ENCODE measurements around the gene HNRNPUL1. TPM values are rescaled to one million over a fixed set of nuclear protein-coding genes. Genes with fewer than 3 reads are reported as not detected.
A peak's percentile ranks its signal among the peaks of the same experiment; 100 is the strongest.

Gene HNRNPUL1
- total and polyA plus RNA-seq, 4 experiments from 2014 or later = 37.8 to 300 (median 205) TPM

DNA sequence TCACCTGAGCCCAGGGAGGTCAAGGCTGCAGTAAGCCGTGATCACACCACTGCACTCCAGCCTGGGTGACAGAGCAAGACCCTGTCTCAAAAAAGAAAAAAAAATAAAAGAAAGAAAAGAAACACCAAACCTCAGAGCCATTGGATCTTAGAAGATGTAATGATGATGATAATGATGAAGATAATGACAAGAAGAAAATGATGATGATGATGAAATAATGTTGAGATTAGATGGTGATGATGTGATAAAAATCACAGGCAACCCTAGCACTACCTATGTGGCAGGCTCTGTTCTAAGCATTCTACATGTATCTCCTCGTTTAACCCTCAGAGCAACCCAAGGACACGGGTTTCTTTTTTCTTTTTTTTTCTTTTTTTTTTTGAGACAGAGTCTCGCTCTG lies 20.1 kb upstream of the HNRNPUL1 start:
- H3K27me3 Mint-ChIP-seq = peaks cover 0 to 6% of the 10 kb centered on the region in 2 donors
- H3K9me3 Mint-ChIP-seq = no peaks in the 10 kb centered on the region
- H3K9me3 ChIP-seq (ENCODE audit: control insufficient read depth in 1 of 2, low read length in 2 of 2) = no peaks in the 10 kb centered on the region
- no peaks in the 10 kb centered on the region for H3K4me1 ChIP-seq (ENCODE audit: insufficient read depth, low read length)
- H3K4me3 ChIP-seq (ENCODE audit: low read length in 2 of 2) = no peak overlapping the region
- POLR2A ChIA-PET (ENCODE audit: partially characterized antibody) = no interaction called here
- no peak overlapping the region for H3K4me3 Mint-ChIP-seq
- H3K27me3 ChIP-seq (ENCODE audit: insufficient read depth, low read length) = no peaks in the 10 kb centered on the region
- CTCF ChIA-PET (ENCODE audit: partially characterized antibody) = no interaction called here
- no peak overlapping the region for H3K27ac Mint-ChIP-seq
- no peaks in the 10 kb centered on the region for H3K36me3 Mint-ChIP-seq
- H3K27ac ChIP-seq (ENCODE audit: low read depth, low read length) = no peak overlapping the region
- no peak for DNase-seq
- H3K36me3 ChIP-seq (ENCODE audit: insufficient read depth, low read length) = no peaks in the 10 kb centered on the region
- H3K4me1 Mint-ChIP-seq = no peaks in the 10 kb centered on the region
- intact Hi-C loops (cut with micrococcal nuclease) = no loop called here

DNA sequence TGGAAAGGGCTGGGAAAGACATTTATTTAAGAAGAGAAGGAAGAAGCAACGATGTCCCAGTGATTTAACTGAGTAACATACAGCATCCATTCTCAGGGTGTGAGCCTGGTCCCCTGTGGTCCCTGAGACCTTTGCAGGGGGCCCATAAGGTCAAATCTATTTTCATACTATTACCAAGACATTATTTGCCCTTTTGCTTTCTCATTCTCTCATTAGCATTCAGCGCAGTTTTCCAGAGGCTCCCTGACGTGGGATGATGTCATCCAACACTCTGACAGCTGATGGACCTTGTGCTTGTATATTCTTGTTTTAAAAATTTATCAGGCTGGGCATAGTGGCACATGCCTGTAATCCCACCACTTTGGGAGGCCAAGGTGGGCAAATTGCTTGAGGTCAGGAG lies 18.3 kb upstream of the HNRNPUL1 start:
- Mint-ChIP-seq H3K27ac (no peak overlapping the region), H3K36me3 (no peaks in the 10 kb centered on the region), H3K4me1 (no peaks in the 10 kb centered on the region), H3K9me3 (no peaks in the 10 kb centered on the region), H3K27me3 (no peaks in the 10 kb centered on the region), H3K4me3 (no peak overlapping the region)
- Histone ChIP-seq H3K9me3 (ENCODE audit: control insufficient read depth in 1 of 2, low read length in 2 of 2) (no peaks in the 10 kb centered on the region), H3K36me3 (ENCODE audit: insufficient read depth, low read length) (no peaks in the 10 kb centered on the region), H3K27ac (ENCODE audit: low read depth, low read length) (no peak overlapping the region), H3K4me1 (ENCODE audit: insufficient read depth, low read length) (no peaks in the 10 kb centered on the region), H3K27me3 (ENCODE audit: insufficient read depth, low read length) (no peaks in the 10 kb centered on the region), H3K4me3 (ENCODE audit: low read length in 2 of 2) (no peak overlapping the region)
- DNase-seq = no peak
- ChIA-PET POLR2A (ENCODE audit: partially characterized antibody) (no interaction called here), CTCF (ENCODE audit: partially characterized antibody) (interaction anchor here (0.7 to 0.8 kb wide), 2 partner anchors 76 to 259 kb away, joined by 3 read pairs; no protein-coding TSS in a partner anchor)
- intact Hi-C loops (cut with micrococcal nuclease) = no loop called here

DNA sequence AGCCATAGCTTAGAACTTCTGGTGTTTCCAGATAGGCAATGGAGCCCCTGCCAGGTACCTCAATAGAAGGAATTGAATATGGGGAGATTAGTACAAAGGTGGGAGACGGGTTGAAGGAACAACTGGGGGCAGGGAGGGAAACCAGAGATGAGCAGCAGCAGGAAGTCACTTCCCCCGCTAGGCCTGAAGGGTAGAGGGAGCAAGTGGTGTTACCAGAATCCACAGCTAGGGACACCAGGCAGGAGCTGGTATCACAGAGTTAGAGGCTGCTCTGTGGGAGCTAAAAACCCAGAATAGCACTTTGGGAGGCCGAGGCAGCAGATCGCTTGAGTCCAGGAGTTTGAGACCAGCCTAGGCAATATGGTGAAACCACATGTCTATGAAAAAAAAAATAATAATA lies 15.3 kb upstream of the HNRNPUL1 start:
- intact Hi-C loops (cut with micrococcal nuclease) = no loop called here
- Histone ChIP-seq H3K36me3 (ENCODE audit: insufficient read depth, low read length) (no peaks in the 10 kb centered on the region), H3K27me3 (ENCODE audit: insufficient read depth, low read length) (no peaks in the 10 kb centered on the region), H3K4me1 (ENCODE audit: insufficient read depth, low read length) (no peaks in the 10 kb centered on the region), H3K27ac (ENCODE audit: low read depth, low read length) (no peak overlapping the region), H3K4me3 (ENCODE audit: low read length in 2 of 2) (no peak overlapping the region), H3K9me3 (ENCODE audit: control insufficient read depth in 1 of 2, low read length in 2 of 2) (no peaks in the 10 kb centered on the region)
- no peaks in the 10 kb centered on the region for H3K36me3 Mint-ChIP-seq
- ChIA-PET POLR2A (ENCODE audit: partially characterized antibody) (no interaction called here), CTCF (ENCODE audit: partially characterized antibody) (interaction anchor here (1.1 kb wide), 1 partner anchor 100 kb away, joined by 3 read pairs; no protein-coding TSS in a partner anchor)
- H3K27me3 Mint-ChIP-seq = peaks cover 2 to 7% of the 10 kb centered on the region in 2 donors
- no peaks in the 10 kb centered on the region for H3K4me1 Mint-ChIP-seq
- no peak overlapping the region for H3K4me3 Mint-ChIP-seq
- peak overlapping the region in 2 of 7 donors; percentile 64 to 71 for H3K27ac Mint-ChIP-seq
- DNase-seq = no peak
- no peaks in the 10 kb centered on the region for H3K9me3 Mint-ChIP-seq

DNA sequence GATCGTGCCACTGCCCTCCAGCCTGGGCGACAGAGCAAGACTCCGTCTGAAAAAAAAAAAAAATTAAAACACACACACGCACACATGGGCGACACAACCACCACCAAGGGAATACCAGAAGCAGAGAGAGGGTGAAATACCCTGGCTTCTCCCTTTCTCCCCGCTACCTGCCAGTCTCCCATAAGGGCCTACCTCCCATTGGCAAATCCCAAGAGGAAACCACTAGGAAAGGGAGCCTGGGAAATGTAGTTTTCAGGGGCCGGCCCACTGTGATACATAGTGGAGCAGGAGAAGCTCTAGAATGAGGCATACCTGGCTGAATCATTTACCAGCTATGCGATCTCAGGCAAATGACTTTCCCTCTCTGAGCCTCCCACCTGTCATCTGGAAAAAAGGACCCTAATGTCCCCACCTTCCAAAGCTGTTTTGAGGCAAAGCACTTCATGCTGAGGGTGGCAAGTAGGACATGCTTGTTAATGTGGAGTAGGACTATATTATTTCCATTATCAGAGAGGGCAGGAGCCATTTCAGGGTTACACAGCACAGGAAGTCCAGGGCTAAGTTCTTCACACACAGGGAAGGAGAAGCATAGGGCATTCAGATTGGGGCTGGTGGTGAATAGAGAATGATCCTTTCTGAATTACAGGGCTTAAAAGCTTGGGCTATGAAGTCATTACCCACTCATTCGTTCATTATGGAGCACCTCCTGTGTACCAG lies 14.3 kb upstream of the HNRNPUL1 start:
- Mint-ChIP-seq H3K4me3 (no peak overlapping the region), H3K36me3 (no peaks in the 10 kb centered on the region), H3K27ac (peak overlapping the region in 1 of 7 donors; percentile 35), H3K4me1 (no peaks in the 10 kb centered on the region), H3K27me3 (peaks cover 2 to 7% of the 10 kb centered on the region in 2 donors), H3K9me3 (no peaks in the 10 kb centered on the region)
- no peak for DNase-seq
- H3K27ac ChIP-seq (ENCODE audit: low read depth, low read length) = no peak overlapping the region
- ChIA-PET CTCF (ENCODE audit: partially characterized antibody) (interaction anchor here (1.1 kb wide), 1 partner anchor 99 kb away, joined by 3 read pairs; no protein-coding TSS in a partner anchor), POLR2A (ENCODE audit: partially characterized antibody) (no interaction called here)
- H3K4me3 ChIP-seq (ENCODE audit: low read length in 2 of 2) = no peak overlapping the region
- H3K27me3 ChIP-seq (ENCODE audit: insufficient read depth, low read length) = no peaks in the 10 kb centered on the region
- H3K4me1 ChIP-seq (ENCODE audit: insufficient read depth, low read length) = no peaks in the 10 kb centered on the region
- intact Hi-C loops (cut with micrococcal nuclease) = no loop called here
- no peaks in the 10 kb centered on the region for H3K9me3 ChIP-seq (ENCODE audit: control insufficient read depth in 1 of 2, low read length in 2 of 2)
- no peaks in the 10 kb centered on the region for H3K36me3 ChIP-seq (ENCODE audit: insufficient read depth, low read length)

DNA sequence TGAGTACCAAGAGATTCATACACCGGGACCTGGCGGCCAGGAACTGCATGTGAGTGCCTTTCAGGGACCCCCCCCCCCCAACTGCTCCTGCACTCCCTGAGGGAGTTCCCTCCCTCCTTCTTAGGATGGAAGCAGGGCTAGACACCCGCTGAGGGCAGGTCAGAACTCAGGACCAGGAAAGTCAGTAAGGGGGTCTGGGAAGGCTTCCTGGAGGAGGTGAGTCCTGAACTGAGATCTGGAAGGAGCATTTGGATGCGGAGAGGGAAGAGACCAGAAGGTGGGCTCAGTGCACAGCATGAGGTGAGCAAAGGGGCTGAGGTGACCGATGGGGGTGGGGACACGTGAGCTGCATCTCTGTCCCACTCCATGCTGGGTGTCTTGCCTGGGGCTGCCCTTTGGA lies 10.5 kb upstream of the HNRNPUL1 start:
- intact Hi-C loops (cut with micrococcal nuclease) = no loop called here
- H3K4me3 ChIP-seq (ENCODE audit: low read length in 2 of 2) = no peak overlapping the region
- ChIA-PET POLR2A (ENCODE audit: partially characterized antibody) (no interaction called here), CTCF (ENCODE audit: partially characterized antibody) (no interaction called here)
- H3K4me1 ChIP-seq (ENCODE audit: insufficient read depth, low read length) = no peaks in the 10 kb centered on the region
- H3K9me3 ChIP-seq (ENCODE audit: control insufficient read depth in 1 of 2, low read length in 2 of 2) = no peaks in the 10 kb centered on the region
- no peak overlapping the region for H3K27ac ChIP-seq (ENCODE audit: low read depth, low read length)
- Mint-ChIP-seq H3K27ac (peak overlapping the region in 1 of 7 donors; percentile 22), H3K4me1 (no peaks in the 10 kb centered on the region), H3K36me3 (no peaks in the 10 kb centered on the region), H3K27me3 (peaks cover 2 to 7% of the 10 kb centered on the region in 2 donors), H3K4me3 (no peak overlapping the region), H3K9me3 (peaks cover 0 to under 1% (median 0%) of the 10 kb centered on the region in 8 donors)
- DNase-seq = no peak
- no peaks in the 10 kb centered on the region for H3K27me3 ChIP-seq (ENCODE audit: insufficient read depth, low read length)
- H3K36me3 ChIP-seq (ENCODE audit: insufficient read depth, low read length) = no peaks in the 10 kb centered on the region

DNA sequence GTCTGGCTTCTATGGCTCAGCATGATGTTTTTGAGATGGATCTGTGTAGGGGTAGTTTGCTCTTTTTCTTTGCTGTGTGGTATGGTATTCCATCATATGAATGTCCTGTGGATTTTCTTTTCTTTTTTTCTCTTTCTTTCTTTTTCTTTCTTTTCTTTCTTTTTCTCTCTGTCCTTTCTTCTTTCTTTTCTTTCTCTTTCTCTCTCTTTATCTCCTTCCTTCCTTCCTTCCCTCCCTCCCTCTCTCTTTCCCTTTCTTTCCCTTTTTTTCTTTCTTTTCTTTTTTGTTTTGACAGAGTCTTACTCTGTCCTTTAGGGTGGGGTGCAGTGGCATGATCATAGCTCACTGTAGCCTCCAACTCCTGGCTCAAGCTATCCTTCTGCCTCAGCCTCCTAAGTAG lies 9.0 kb upstream of the HNRNPUL1 start:
- CTCF ChIA-PET (ENCODE audit: partially characterized antibody) = no interaction called here
- H3K4me3 ChIP-seq (ENCODE audit: low read length in 2 of 2) = no peak overlapping the region
- no peak for DNase-seq
- peaks cover 0 to 2% (median 0%) of the 10 kb centered on the region in 8 donors for H3K9me3 Mint-ChIP-seq
- POLR2A ChIA-PET (ENCODE audit: partially characterized antibody) = no interaction called here
- H3K36me3 Mint-ChIP-seq = no peaks in the 10 kb centered on the region
- no peak overlapping the region for H3K27ac ChIP-seq (ENCODE audit: low read depth, low read length)
- no peaks in the 10 kb centered on the region for H3K27me3 ChIP-seq (ENCODE audit: insufficient read depth, low read length)
- peak overlapping the region in 2 of 7 donors; percentile 7 to 37 for H3K27ac Mint-ChIP-seq
- H3K36me3 ChIP-seq (ENCODE audit: insufficient read depth, low read length) = no peaks in the 10 kb centered on the region
- H3K9me3 ChIP-seq (ENCODE audit: control insufficient read depth in 1 of 2, low read length in 2 of 2) = no peaks in the 10 kb centered on the region
- intact Hi-C loops (cut with micrococcal nuclease) = no loop called here
- H3K4me1 ChIP-seq (ENCODE audit: insufficient read depth, low read length) = no peaks in the 10 kb centered on the region
- H3K27me3 Mint-ChIP-seq = peaks cover 2 to 7% of the 10 kb centered on the region in 2 donors
- no peak overlapping the region for H3K4me3 Mint-ChIP-seq
- no peaks in the 10 kb centered on the region for H3K4me1 Mint-ChIP-seq

DNA sequence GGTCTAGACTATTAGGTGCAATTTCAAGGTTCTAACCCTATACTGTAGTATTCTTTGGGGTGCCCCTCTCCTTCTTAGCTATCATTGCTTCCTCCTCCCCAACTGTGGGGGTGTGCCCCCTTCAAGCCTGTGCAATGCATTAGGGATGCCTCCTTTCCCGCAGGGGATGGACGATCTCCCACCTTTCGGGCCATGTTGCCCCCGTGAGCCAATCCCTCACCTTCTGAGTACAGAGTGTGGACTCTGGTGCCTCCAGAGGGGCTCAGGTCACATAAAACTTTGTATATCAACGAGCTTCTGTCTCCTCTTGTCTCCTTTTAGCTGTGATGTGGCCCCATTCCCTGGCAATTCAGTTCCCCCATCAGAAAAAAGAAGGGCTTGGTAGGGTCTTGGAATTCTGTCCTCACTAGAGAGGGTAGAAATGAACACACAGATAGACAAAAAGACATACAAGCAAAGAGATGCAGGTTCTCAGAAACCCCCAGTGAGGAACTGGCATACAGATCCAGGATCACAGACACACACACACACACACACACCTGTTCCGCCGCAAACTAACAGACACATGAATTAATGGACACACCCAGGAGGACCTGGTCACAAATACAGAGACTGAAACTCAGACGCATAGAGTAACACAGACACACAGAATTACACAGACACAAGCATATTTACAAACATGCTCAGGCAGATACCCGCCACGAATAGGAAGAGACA lies 2.5 kb upstream of the HNRNPUL1 start:
- DNase-seq = no peak
- peaks cover 0 to 4% of the 10 kb centered on the region in 2 donors for H3K27me3 Mint-ChIP-seq
- peaks cover 16 to 46% (median 23%) of the 10 kb centered on the region in 4 donors for H3K4me1 Mint-ChIP-seq
- Histone ChIP-seq H3K27ac (ENCODE audit: low read depth, low read length) (peak overlapping the region; percentile 99), H3K4me3 (ENCODE audit: low read length in 2 of 2) (peak overlapping the region; percentile 21 to 70), H3K9me3 (ENCODE audit: control insufficient read depth in 1 of 2, low read length in 2 of 2) (no peaks in the 10 kb centered on the region), H3K4me1 (ENCODE audit: insufficient read depth, low read length) (peaks cover 26% of the 10 kb centered on the region), H3K36me3 (ENCODE audit: insufficient read depth, low read length) (no peaks in the 10 kb centered on the region), H3K27me3 (ENCODE audit: insufficient read depth, low read length) (no peaks in the 10 kb centered on the region)
- peak overlapping the region; percentile 92 to 98 (median 97) for H3K4me3 Mint-ChIP-seq
- POLR2A ChIA-PET (ENCODE audit: partially characterized antibody) = interaction anchor here (0.6 to 11.9 kb wide), 24 partner anchors 10 to 1291 kb away, joined by 3 to 711 read pairs (median 6); partner anchors contain the start of genes B9D2, CCDC97, DMAC2 and PSMC4
- intact Hi-C loops (cut with micrococcal nuclease) = loop anchor here (1.0 to 5.0 kb wide), 9 partner anchors 35 to 819 kb away; partner anchors contain the start of gene EGLN2
- H3K27ac Mint-ChIP-seq = peak overlapping the region; percentile 99 to 100 (median 100)
- peaks cover 0 to 12% (median 0%) of the 10 kb centered on the region in 8 donors for H3K9me3 Mint-ChIP-seq
- CTCF ChIA-PET (ENCODE audit: partially characterized antibody) = interaction anchor here (0.9 to 9.1 kb wide), 6 partner anchors 41 to 178 kb away, joined by 3 to 165 read pairs (median 6); partner anchors contain the start of genes B9D2 and DMAC2
- H3K36me3 Mint-ChIP-seq = peaks cover 2 to 33% of the 10 kb centered on the region in 2 donors

All from CD4-positive, alpha-beta memory T cell (primary cell).